ENCODE measurements around the gene VAPA.

GRCh38 chr18:9941103-9941502 is 27.3 kb downstream of the VAPA start:
- TF ChIP-seq, protein P1, sequence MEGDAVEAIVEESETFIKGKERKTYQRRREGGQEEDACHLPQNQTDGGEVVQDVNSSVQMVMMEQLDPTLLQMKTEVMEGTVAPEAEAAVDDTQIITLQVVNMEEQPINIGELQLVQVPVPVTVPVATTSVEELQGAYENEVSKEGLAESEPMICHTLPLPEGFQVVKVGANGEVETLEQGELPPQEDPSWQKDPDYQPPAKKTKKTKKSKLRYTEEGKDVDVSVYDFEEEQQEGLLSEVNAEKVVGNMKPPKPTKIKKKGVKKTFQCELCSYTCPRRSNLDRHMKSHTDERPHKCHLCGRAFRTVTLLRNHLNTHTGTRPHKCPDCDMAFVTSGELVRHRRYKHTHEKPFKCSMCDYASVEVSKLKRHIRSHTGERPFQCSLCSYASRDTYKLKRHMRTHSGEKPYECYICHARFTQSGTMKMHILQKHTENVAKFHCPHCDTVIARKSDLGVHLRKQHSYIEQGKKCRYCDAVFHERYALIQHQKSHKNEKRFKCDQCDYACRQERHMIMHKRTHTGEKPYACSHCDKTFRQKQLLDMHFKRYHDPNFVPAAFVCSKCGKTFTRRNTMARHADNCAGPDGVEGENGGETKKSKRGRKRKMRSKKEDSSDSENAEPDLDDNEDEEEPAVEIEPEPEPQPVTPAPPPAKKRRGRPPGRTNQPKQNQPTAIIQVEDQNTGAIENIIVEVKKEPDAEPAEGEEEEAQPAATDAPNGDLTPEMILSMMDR (IDR thresholded peaks at IDR 0.05; ENCODE audit: low read length) = no peak
- no peak for TF ChIP-seq EZH2 (IDR thresholded peaks at IDR 0.05; ENCODE audit: borderline replicate concordance, low read length)

Data from OCI-LY1 (cell line).